ENCODE results near the gene PCDHGA12.
A peak's percentile ranks its signal among the peaks of the same experiment; 100 is the strongest.

DNA sequence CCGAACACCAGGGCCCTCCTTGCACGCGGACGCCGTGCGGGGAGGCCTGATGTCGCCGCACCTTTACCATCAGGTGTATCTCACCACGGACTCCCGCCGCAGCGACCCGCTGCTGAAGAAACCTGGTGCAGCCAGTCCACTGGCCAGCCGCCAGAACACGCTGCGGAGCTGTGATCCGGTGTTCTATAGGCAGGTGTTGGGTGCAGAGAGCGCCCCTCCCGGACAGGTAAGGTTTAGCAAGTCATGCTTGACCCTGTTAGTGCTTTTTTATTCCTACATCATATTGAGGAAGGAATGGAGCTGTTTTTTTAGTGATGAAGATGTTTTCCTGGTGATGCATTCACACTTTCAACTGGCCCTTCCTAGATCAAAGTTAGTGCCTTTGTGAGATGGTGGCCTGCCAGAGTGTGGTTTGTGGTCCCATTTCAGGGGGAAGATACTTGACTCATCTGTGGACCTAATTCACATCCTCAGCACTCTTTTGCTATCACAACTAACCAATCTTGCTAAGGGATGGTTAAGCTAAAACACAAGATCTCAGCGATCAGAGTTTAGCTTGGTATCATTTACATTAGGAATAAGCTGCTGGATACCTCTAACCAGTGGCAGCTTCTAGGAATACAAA lies 48.1 kb downstream of the PCDHGA12 start:
- TF ChIP-seq CTCF (conservative IDR thresholded peaks at IDR 0.05; ENCODE audit: low read depth, low read length) = peak; percentile 33; the same call in 1 of the 2 replicates
- TF ChIP-seq EZH2 (IDR thresholded peaks at IDR 0.05; ENCODE audit: low read length, unreplicated experiment) = no peak

Data from PC-3 (cell line).